ENCODE data around the gene NHLH2.

The NHLH2 gene

GRCh38 chr1:115837740-115838421, 3.0 kb downstream of the NHLH2 start:
- DNase-seq = no peak

- no peak for DNase-seq
Measured at GRCh38 chr1:115837341-115837739, 3.6 kb downstream of the NHLH2 start.

DNA sequence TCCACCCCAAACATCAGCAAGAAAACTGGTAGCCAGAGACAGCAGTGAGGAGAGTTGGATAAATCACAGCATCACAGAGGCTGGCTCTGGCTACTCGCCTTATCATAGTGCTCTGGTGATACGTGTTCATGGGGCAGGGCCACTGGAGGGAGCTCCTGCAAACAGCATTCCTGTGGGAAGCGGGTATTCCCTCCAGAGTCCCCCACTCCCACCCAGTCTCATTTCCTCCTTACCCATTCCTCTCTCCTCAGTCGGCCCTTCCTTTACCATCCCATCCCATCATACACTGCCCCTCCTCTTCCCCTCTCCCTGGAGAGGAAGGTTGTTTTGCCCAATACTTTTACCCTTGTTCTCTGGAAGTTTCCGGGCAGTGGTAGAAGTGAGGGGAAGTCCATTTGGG, 7.1 kb downstream of the NHLH2 start:
- no peak for DNase-seq

DNA sequence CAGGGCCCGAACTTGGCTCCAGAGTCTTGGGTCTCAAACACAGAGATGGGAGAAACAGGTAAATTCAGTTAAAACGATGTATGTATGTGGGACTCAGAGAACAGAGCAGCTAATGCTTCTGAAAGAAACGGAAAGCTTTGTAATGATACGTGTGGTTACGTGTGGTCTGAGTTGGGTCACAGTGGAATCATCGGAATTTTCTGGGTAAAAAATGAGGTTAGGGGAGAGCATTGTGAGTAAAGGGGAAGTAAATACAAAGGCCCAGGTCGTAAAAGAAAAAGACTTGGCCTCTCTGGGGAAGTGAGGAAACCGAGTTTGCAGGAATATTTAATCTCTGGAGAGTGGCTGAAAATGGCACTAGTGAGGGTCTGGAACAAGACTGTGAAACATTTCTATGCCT, 8.3 kb downstream of the NHLH2 start:
- DNase-seq = no peak

GRCh38 chr1:115830963-115831362, 10.0 kb downstream of the NHLH2 start:
- no peak for DNase-seq

GRCh38 chr1:115829947-115830346, 11.0 kb downstream of the NHLH2 start:
- no peak for DNase-seq

DNA sequence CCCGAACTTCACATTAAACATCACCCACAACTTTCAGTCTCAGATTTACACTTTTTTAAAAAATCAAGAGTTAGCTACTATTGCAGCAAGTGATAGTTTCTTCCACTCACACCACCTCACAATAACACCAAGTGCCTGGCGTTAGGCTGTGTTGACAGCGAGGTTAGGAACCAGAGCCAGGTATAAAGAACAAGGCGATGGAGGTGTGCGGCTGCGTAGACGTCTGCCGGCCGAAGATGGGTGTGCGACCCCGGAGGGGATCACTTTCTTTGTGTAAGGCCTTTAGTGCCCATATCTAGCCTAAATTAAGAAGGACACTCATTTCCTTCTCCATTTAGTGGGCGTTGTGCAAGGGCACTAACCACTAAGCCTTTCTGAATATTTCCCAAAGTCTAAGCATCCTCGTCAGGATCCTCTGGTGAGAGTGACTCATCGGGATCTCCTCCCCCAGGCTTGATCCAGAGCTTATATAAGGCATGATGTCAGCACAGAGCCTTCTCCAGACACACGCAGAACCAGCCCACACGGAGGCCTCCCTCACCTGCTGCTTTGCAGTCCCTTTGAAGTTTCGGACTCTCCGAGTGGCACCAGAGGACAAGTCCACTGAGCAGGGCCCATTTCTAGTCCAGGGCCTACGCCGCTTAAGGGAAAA, 11.8 kb downstream of the NHLH2 start:
- DNase-seq = no peak

DNA sequence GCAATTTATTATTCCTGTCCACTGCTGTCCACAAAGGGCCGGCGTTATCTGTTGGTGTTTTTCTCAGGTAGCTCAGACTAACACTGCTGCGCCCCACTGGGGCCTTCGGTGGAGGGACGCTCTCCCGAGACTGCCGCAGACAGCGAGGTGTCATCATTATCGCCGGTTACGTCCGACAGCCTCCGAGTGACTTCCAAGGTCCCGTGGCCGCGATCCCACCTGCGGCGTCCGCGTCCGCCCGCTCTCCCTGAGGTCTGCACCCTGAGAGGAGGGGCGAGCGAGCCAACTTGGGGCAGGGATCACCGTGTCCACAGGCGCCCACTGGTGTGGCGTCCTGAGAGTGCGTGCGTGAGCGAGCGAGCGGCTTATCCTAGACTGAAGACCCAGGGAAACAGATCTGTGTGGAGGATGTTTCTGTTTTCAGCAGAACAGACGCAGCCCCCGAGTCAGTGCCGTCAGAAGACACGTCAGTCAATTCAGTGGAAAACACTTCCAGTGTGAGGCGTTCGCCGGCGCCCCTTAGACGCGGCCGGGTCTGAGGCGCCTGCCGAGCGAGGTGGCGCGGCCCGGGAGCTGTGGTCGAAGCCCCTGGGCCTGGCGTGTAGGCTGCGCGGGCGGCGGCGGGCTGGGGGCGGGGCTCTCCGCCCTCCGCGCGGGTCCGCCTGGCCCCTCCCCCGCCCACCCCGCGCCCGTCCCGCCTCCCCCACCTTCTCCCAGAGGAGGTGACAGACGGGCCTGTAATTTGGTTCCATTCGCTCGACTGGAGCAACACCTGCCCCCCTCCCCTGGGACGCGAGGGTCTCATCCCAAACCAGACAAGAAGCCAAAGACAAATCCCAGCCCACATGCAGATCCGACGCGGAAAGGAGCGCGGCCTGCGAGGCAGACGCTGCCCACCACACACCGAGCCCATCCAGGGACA, 12.6 kb downstream of the NHLH2 start:
- DNase-seq = no peak

GRCh38 chr1:115827452-115828044, 13.4 kb downstream of the NHLH2 start:
- no peak for DNase-seq

- no peak for DNase-seq
Measured at GRCh38 chr1:115826628-115827027, 14.3 kb downstream of the NHLH2 start.

- DNase-seq = no peak
Measured at GRCh38 chr1:115822117-115822516, 18.8 kb downstream of the NHLH2 start.

- no peak for DNase-seq
Measured at GRCh38 chr1:115815694-115816093, 25.2 kb downstream of the NHLH2 start.

DNA sequence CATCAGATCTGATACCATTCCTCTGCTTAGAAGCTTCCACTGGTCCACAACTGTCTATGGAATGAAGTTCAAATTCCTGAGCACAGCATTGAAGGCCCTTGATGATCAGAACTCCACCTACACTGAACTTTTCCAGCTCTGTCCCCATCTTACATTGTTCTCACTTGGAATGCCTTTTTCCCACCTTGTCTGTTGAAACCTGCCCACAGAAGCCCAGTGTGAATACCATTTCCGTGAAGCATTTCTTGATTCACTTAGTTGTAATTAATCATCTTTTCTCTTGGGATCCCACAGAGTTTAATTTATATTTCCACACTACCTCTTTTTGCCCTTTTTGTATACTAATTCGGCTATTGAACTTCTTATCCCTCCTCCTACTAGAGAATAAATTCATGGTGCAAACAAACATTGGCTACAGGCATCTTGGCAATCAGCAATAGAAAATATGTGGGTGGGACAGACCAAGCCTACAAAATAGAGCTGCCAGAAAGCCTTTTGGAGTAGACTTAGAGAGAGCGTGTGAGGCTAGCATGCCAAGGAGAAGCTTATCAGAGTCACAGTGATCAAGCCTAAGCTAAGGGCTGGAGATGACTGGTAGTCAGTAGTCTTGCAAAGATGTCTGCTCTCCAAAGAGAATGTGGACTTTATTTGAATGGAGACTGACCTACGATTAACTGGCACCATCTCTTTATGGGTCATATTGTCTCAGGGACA, 26.1 kb downstream of the NHLH2 start:
- DNase-seq = no peak

DNA sequence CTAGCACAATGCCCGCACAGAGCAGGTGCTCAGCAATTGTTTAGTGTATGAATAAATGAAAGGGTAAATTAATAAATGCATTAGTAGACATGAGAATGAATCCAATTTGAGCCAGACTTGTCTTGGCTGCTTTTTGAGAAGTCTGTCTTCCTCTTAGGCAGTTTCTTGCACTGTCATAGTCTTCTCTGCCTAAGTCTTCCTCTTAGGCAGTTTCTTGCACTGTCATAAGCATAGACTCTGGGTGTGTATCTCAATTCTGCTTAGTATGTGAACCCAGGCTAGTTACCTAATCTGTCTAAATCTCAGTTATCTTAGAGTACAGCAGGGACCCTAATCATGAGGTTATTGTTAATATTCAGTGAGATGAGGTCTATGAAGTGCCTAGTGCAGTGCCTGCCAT, 27.2 kb downstream of the NHLH2 start:
- DNase-seq = no peak

- DNase-seq = no peak
Measured at GRCh38 chr1:115811140-115811828, 29.6 kb downstream of the NHLH2 start.

- DNase-seq = no peak
Measured at GRCh38 chr1:115810609-115811008, 30.3 kb downstream of the NHLH2 start.

- DNase-seq = no peak
Measured at GRCh38 chr1:115809847-115810246, 31.1 kb downstream of the NHLH2 start.

- DNase-seq = no peak
Measured at GRCh38 chr1:115809076-115809475, 31.9 kb downstream of the NHLH2 start.

DNA sequence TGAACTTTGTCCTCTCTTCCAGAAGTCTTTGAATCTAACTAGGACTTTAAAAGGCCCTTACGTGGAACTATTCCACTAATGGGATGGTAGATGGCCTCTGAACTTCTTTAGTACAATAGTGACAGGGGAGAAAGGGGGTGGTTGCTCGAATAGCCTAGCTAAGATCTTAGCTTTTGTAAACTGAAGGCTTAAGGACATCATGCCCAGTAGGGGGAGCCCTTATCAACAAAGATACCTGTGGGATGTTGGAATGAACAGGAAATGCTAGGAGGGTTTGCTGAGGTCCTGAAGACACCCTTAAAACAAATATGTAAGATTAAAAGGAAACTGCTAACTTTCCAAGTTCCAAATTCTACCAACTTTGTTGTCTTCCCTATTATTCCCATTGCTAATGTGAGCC, 33.2 kb downstream of the NHLH2 start:
- DNase-seq = no peak

GRCh38 chr1:115805597-115805996, 35.3 kb downstream of the NHLH2 start:
- no peak for DNase-seq

- no peak for DNase-seq
Measured at GRCh38 chr1:115802416-115802815, 38.5 kb downstream of the NHLH2 start.

DNA sequence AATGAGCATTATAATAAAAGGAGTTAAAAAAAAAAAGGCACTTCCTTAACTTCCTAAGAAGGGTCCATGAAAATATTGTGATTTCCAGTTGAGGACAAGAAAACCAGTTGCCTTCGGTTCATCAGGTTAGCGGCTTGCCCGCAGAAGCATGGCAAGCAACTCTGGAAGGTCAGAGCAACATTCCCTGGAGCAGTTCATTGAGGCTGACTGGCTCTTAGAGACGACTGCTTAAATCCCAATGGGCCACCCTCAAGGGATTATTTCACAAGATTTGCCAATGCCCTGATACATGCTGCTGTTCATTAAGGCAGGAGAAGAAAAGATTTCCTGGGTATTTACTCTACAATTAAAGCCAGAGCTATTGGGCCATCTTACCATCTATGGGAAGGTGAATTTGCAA, 43.4 kb downstream of the NHLH2 start:
- DNase-seq = no peak
